ENCODE results near the gene ATN1.

The ATN1 gene

GRCh38 chr12:6894321-6894720 is 33.4 kb upstream of the ATN1 start:
- H3K27ac ChIP-seq (replicated peaks), result peak overlapping the region; percentile 55
- peak in 1 of 2 experiments; percentile 66 for DNase-seq (ENCODE audit: low read depth in 1 of 2, low spot score in 1 of 2)
- no peaks in the 10 kb centered on the region for H3K27me3 ChIP-seq (ENCODE audit: insufficient read depth, poor library complexity, severe bottlenecking)
- H3K4me3 ChIP-seq (replicated peaks; ENCODE audit: insufficient read depth, low read length), result no peak overlapping the region
- TF ChIP-seq, protein P1, sequence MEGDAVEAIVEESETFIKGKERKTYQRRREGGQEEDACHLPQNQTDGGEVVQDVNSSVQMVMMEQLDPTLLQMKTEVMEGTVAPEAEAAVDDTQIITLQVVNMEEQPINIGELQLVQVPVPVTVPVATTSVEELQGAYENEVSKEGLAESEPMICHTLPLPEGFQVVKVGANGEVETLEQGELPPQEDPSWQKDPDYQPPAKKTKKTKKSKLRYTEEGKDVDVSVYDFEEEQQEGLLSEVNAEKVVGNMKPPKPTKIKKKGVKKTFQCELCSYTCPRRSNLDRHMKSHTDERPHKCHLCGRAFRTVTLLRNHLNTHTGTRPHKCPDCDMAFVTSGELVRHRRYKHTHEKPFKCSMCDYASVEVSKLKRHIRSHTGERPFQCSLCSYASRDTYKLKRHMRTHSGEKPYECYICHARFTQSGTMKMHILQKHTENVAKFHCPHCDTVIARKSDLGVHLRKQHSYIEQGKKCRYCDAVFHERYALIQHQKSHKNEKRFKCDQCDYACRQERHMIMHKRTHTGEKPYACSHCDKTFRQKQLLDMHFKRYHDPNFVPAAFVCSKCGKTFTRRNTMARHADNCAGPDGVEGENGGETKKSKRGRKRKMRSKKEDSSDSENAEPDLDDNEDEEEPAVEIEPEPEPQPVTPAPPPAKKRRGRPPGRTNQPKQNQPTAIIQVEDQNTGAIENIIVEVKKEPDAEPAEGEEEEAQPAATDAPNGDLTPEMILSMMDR (IDR thresholded peaks at IDR 0.05; ENCODE audit: insufficient read depth, low read length), result no peak
- TF ChIP-seq, protein P2, sequence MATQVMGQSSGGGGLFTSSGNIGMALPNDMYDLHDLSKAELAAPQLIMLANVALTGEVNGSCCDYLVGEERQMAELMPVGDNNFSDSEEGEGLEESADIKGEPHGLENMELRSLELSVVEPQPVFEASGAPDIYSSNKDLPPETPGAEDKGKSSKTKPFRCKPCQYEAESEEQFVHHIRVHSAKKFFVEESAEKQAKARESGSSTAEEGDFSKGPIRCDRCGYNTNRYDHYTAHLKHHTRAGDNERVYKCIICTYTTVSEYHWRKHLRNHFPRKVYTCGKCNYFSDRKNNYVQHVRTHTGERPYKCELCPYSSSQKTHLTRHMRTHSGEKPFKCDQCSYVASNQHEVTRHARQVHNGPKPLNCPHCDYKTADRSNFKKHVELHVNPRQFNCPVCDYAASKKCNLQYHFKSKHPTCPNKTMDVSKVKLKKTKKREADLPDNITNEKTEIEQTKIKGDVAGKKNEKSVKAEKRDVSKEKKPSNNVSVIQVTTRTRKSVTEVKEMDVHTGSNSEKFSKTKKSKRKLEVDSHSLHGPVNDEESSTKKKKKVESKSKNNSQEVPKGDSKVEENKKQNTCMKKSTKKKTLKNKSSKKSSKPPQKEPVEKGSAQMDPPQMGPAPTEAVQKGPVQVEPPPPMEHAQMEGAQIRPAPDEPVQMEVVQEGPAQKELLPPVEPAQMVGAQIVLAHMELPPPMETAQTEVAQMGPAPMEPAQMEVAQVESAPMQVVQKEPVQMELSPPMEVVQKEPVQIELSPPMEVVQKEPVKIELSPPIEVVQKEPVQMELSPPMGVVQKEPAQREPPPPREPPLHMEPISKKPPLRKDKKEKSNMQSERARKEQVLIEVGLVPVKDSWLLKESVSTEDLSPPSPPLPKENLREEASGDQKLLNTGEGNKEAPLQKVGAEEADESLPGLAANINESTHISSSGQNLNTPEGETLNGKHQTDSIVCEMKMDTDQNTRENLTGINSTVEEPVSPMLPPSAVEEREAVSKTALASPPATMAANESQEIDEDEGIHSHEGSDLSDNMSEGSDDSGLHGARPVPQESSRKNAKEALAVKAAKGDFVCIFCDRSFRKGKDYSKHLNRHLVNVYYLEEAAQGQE (IDR thresholded peaks at IDR 0.05; ENCODE audit: insufficient replicate concordance, low read depth), result no peak
- no peak for TF ChIP-seq POLR2AphosphoS5 (IDR thresholded peaks at IDR 0.05; ENCODE audit: low read depth)
- TF ChIP-seq SPI1 (IDR thresholded peaks at IDR 0.05; ENCODE audit: borderline replicate concordance, low read depth), result no peak; the same call in 1 of the 2 replicates
- TF ChIP-seq GABPA (IDR thresholded peaks at IDR 0.05; ENCODE audit: low read depth), result no peak

- no peak for DNase-seq (ENCODE audit: low read depth in 1 of 2, low spot score in 1 of 2)
- Histone ChIP-seq H3K27ac (replicated peaks) (no peak overlapping the region), H3K4me3 (replicated peaks; ENCODE audit: insufficient read depth, low read length) (no peak overlapping the region), H3K27me3 (ENCODE audit: insufficient read depth, poor library complexity, severe bottlenecking) (no peaks in the 10 kb centered on the region)
- TF ChIP-seq, protein P1 (IDR thresholded peaks at IDR 0.05; ENCODE audit: insufficient read depth, low read length), result no peak
- TF ChIP-seq SPI1 (IDR thresholded peaks at IDR 0.05; ENCODE audit: borderline replicate concordance, low read depth) (no peak), GABPA (IDR thresholded peaks at IDR 0.05; ENCODE audit: low read depth) (no peak), POLR2AphosphoS5 (IDR thresholded peaks at IDR 0.05; ENCODE audit: low read depth) (no peak)
- TF ChIP-seq, protein P2 (IDR thresholded peaks at IDR 0.05; ENCODE audit: insufficient replicate concordance, low read depth), result no peak
Observed at GRCh38 chr12:6896846-6897435, 30.8 kb upstream of the ATN1 start.

GRCh38 chr12:6899427-6899826 is 28.3 kb upstream of the ATN1 start:
- TF ChIP-seq, protein P2 (IDR thresholded peaks at IDR 0.05; ENCODE audit: insufficient replicate concordance, low read depth), result no peak
- TF ChIP-seq POLR2AphosphoS5 (IDR thresholded peaks at IDR 0.05; ENCODE audit: low read depth) (no peak), GABPA (IDR thresholded peaks at IDR 0.05; ENCODE audit: low read depth) (no peak), SPI1 (IDR thresholded peaks at IDR 0.05; ENCODE audit: borderline replicate concordance, low read depth) (no peak)
- TF ChIP-seq, protein P1 (IDR thresholded peaks at IDR 0.05; ENCODE audit: insufficient read depth, low read length), result no peak
- H3K27ac ChIP-seq (replicated peaks), result no peak overlapping the region; the same call in 1 of the 2 replicates
- H3K27me3 ChIP-seq (ENCODE audit: insufficient read depth, poor library complexity, severe bottlenecking), result no peaks in the 10 kb centered on the region
- no peak overlapping the region for H3K4me3 ChIP-seq (replicated peaks; ENCODE audit: insufficient read depth, low read length)
- no peak for DNase-seq (ENCODE audit: low read depth in 1 of 2, low spot score in 1 of 2)
